Activated CD4-positive, alpha-beta T cell treated with anti-CD3 and anti-CD28 coated beads, Interleukin-2, amount 10 ng/mL, durations not matched to agents 24 days and 14 days (primary cell): ENCODE results near the gene PTH2R. TPM values are rescaled to one million over a fixed set of nuclear protein-coding genes. Genes with fewer than 3 reads are reported as not detected.

Experiments used
- DNase-seq: peaks from one replicate; pipeline ENCODE4 v3.0.0; 2022
- H3K27ac Mint-ChIP-seq: one replicate; pipeline ENCODE4 v1.8.0; 2022; ENCODE audit warnings: mild to moderate bottlenecking, mixed read lengths
- H3K27me3 Mint-ChIP-seq: one replicate; pipeline ENCODE4 v1.8.0; 2022; ENCODE audit warnings: mixed read lengths
- H3K36me3 Mint-ChIP-seq: one replicate; pipeline ENCODE4 v1.8.0; 2022; ENCODE audit warnings: low read depth, mild to moderate bottlenecking, mixed read lengths
- H3K4me1 Mint-ChIP-seq: one replicate; pipeline ENCODE4 v1.8.0; 2021; ENCODE audit warnings: mixed read lengths
- H3K4me3 Mint-ChIP-seq: one replicate; pipeline ENCODE4 v1.8.0; 2022; ENCODE audit warnings: mild to moderate bottlenecking, moderate library complexity, mixed read lengths
- H3K9me3 Mint-ChIP-seq: one replicate; pipeline ENCODE4 v1.8.0; 2021; ENCODE audit warnings: mixed read lengths
- intact Hi-C: fragments of 100-400 bp; cut with micrococcal nuclease; formaldehyde crosslinking; loops from one replicate; pipeline ENCODE4 v1.15.1; 2023
- total RNA-seq: library from RNA; stranded (reverse); gene quantifications from 2 replicates; pipeline ENCODE4 v1.2.3, GENCODE V29; 2022

PTH2R gene, protein sequence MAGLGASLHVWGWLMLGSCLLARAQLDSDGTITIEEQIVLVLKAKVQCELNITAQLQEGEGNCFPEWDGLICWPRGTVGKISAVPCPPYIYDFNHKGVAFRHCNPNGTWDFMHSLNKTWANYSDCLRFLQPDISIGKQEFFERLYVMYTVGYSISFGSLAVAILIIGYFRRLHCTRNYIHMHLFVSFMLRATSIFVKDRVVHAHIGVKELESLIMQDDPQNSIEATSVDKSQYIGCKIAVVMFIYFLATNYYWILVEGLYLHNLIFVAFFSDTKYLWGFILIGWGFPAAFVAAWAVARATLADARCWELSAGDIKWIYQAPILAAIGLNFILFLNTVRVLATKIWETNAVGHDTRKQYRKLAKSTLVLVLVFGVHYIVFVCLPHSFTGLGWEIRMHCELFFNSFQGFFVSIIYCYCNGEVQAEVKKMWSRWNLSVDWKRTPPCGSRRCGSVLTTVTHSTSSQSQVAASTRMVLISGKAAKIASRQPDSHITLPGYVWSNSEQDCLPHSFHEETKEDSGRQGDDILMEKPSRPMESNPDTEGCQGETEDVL
- total RNA-seq = 0.07 TPM in 2 replicates

DNA sequence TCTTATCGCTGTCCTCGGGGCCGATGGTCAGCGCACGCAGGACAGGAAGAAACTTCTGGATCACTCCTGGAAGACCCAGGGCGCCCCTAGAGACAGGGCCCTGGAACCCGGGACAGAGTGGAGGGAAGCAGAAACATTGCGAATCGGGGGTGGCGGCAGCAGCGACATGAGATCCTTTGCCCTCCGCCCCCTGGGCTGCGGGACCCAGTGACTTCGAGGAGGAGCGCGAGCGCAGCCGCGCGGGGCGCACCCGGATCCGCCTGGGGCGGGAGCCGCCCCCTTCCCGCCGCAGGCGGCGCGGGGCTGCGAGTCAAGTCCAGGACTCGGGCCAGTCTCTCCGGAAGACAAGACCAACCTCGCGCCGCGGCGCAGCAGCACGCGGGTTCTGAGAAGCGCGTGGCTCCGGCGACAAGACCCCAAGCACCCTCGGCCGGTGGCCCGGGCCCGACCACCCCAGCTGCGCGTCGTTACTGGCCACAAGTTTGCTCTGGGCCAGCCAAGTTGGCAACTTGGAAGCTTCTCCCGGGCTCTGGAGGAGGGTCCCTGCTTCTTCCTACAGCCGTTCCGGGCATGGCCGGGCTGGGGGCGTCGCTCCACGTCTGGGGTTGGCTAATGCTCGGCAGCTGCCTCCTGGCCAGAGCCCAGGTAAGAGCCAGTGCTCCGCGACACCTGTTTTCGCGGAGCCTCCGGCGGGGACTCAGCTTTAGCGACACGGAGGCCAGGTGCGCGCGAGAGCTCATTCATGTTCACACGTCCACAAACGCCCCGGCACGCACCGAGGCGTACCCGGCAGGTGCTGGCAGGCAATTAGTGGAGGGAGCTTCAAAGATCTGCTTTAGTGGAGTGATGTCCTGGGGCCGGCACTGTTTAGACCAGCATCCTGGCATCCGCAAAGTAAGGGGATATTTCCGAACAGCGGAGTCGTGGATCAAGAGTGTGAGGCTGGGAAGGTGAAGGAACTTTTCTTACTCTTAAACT is at the start of gene PTH2R:
PTH2R (plus strand) TSS at position 319 of the 978 bp plus-strand sequence; CDS start at position 571, 252 bp downstream.
- no peaks in the 10 kb centered on the region for H3K4me1 Mint-ChIP-seq
- no peaks in the 10 kb centered on the region for H3K36me3 Mint-ChIP-seq
- no peak within 1 kb of the TSS for H3K4me3 Mint-ChIP-seq
- no peak for DNase-seq
- H3K27ac Mint-ChIP-seq = no peak within 1 kb of the TSS
- no peaks in the 10 kb centered on the region for H3K9me3 Mint-ChIP-seq
- intact Hi-C loops = loop anchor here (10.0 kb wide), 1 partner anchor 928 kb away; no protein-coding TSS in a partner anchor
- peaks cover 67% of the 10 kb centered on the region for H3K27me3 Mint-ChIP-seq

DNA sequence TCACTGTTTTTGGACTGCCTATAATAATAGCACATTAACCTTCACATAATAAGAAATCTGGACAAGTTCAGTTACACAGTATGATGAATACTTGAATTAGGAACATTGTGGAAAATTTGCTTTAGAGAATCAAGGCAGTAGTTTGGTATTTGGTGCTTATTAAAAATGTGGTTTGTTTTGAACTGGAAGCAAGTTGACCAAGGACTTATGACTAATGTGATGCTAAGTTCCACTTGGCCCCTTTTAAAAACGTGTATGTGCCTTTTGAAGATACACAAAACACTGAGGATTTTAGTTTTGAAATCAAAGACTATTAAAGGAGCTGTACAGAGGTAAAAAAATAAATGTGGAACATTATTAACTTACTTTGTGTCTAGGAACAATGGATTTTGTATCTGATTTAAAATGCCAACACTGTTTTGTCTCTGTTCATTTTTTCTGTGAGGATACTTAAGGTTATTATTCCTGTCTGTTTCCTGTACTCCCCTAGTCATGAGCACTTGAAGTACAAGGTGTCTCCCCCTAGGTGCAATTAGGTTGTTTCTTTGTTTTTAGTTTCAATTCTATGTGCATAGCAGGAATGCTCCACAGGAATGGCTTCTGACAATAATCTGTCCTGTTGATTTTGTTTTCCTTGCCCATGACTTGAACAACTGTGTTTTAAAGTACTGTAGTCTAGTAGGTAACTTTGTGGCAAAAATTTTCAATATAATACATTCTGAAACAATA is 49.6 kb upstream of the PTH2R start:
- H3K36me3 Mint-ChIP-seq = peaks cover 43% of the 10 kb centered on the region
- no peak for DNase-seq
- no peak overlapping the region for H3K27ac Mint-ChIP-seq
- intact Hi-C loops = no loop called here
- no peaks in the 10 kb centered on the region for H3K9me3 Mint-ChIP-seq
- H3K4me3 Mint-ChIP-seq = no peak overlapping the region
- H3K27me3 Mint-ChIP-seq = no peaks in the 10 kb centered on the region
- peaks cover 2% of the 10 kb centered on the region for H3K4me1 Mint-ChIP-seq

DNA sequence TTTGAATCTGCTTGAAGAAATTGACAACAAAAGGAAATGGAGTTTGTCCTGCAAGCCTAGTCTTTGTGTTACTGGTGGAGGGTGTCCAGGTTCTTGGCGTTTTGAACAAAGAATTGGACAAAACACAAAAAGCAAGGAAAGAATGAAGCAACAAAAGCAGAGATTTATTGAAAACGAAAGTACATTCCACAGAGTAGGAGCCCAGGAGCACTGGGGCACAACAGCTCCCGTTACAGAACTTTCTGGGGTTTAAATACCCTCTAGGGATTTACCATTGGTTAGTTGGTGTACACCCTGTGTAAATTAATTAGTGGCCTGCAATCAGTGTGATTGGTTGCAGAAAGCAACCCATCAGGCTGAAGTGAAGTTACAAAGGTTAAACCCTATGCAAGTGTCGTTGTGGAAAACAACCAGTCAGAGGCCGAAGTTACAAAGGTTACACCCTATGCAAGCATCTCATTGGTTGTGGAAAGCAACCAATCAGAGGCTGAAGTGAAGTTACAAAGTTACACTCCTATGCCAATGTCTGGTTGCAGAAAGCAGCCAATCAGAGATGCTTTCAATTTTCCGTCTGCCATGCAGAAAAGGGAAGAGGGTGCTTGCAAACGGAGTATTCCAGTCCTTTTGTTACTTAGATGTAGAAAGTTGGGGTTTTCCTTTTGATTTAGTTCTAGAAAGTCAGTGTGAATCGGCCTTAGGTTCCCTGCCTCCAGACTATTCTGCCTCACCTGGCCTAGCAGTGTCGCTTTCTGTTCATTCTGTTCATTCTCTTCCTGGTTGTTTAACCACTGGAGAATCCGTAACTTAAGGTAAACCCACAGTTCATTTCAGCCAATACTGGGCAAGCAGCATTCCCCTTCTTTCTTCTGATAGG is 47.6 kb upstream of the PTH2R start:
- Mint-ChIP-seq H3K9me3 (peaks cover 3% of the 10 kb centered on the region), H3K36me3 (peaks cover 25% of the 10 kb centered on the region), H3K4me3 (no peak overlapping the region), H3K27ac (peak overlapping the region; percentile 10), H3K27me3 (no peaks in the 10 kb centered on the region), H3K4me1 (peaks cover 7% of the 10 kb centered on the region)
- intact Hi-C loops = no loop called here
- DNase-seq = no peak

DNA sequence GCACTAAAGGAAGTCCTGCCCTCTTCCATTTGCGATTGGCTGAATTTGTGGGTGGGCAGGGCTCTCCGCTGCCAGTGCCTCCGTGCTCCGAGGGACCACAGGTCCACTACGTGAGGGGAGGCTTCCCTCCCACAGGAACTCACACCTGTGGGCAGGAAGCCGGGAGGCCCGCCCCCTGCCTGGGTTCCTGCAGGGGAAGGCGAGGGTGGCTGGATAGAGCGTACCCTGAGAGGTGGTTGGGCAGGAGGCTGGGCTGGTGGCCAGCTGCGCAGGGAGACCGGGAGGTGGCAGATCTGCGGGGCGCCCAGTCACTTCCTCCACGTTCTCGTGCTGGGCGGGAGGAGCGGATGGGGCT is 47.0 kb upstream of the PTH2R start:
- Mint-ChIP-seq H3K9me3 (peaks cover 3% of the 10 kb centered on the region), H3K27me3 (peaks cover 6% of the 10 kb centered on the region), H3K4me3 (no peak overlapping the region), H3K36me3 (peaks cover 22% of the 10 kb centered on the region), H3K27ac (no peak overlapping the region), H3K4me1 (peaks cover 7% of the 10 kb centered on the region)
- intact Hi-C loops = no loop called here
- peak; percentile 60 for DNase-seq

DNA sequence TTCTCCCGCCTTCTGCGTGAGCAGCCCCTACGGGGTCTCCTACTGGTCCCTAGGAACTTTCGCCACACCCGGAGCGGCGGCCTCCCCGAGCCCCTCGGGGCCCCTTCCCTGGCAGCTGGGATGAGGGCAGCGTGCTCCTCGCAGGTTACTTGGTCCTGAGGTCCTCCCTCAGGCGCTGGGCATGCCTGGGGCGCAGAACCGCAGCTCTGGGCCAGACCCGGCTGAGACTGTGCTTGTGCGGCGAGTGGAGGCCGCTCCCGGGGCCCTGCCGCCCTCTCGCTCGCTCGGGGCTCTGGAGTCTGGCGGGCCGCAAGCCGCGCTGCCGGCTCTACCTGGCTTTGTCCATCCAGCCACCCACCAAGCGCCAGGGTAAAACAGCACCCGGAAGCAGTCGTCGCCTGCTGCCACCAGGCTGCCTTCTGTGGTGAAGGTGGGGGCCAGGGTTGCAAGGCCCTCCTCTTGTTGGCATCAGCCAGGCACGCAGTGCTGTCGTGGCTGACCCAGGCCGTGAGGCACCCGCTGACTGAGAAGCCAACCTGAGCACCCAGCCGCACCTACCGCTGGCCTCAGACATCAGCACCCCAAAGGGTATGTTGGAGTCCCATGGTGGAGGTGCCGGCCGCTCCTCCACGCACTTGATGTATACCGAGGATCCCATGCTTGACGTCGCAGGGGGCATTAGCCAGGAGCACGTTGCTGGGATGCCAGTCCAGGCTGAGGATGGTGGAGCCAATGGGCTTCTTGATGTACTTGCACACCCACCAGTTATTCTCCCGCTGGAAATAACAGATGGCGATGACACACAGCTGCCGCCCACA is 46.1 kb upstream of the PTH2R start:
- Mint-ChIP-seq H3K9me3 (peaks cover 8% of the 10 kb centered on the region), H3K4me1 (peaks cover 7% of the 10 kb centered on the region), H3K27me3 (peaks cover 6% of the 10 kb centered on the region), H3K4me3 (no peak overlapping the region), H3K36me3 (peaks cover 14% of the 10 kb centered on the region), H3K27ac (no peak overlapping the region)
- intact Hi-C loops = no loop called here
- DNase-seq = no peak

DNA sequence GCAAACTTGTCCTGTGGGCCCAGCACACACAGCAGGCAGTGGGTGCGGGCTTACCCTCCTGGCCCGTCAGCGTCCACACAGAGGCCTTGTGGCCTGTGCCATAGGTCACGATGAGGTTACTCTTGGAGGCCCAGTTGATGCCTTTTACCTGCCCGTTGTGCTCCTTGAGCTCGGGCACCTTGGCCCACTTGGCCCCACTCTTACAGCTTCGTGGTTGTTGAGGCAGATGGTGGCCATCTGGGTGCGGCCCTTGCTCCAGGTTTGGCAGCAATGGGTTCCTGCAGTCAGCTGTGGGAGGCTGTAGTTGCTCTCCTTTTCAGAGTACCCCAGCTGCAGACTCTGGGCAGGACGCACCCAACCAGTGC is 45.5 kb upstream of the PTH2R start:
- Mint-ChIP-seq H3K27ac (no peak overlapping the region), H3K36me3 (peaks cover 13% of the 10 kb centered on the region), H3K9me3 (peaks cover 8% of the 10 kb centered on the region), H3K4me3 (no peak overlapping the region), H3K4me1 (peaks cover 7% of the 10 kb centered on the region), H3K27me3 (peaks cover 6% of the 10 kb centered on the region)
- intact Hi-C loops = no loop called here
- DNase-seq = no peak

DNA sequence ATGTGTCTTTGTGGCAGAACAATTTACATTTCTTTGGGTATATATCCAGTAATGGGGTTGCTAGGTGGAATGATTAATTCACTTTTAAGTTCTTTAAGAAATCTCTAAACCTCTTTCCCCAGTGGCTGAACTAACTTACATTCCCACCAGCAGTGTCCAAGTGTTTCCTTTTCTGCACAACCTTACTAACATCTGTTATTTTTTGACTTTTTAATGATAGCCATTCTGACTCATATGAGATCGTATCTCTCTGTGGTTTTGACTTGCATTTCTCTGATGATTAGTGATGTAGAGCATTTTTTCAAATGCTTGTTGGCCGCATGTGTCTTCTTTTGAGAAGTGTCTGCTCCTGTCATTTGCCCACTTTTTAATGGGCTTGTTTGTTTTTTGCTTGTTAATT is 43.1 kb upstream of the PTH2R start:
- no peak overlapping the region for H3K27ac Mint-ChIP-seq
- H3K9me3 Mint-ChIP-seq = peaks cover 13% of the 10 kb centered on the region
- H3K4me1 Mint-ChIP-seq = peaks cover 4% of the 10 kb centered on the region
- intact Hi-C loops = no loop called here
- H3K27me3 Mint-ChIP-seq = peaks cover 7% of the 10 kb centered on the region
- no peak overlapping the region for H3K4me3 Mint-ChIP-seq
- H3K36me3 Mint-ChIP-seq = peaks cover 5% of the 10 kb centered on the region
- DNase-seq = no peak

DNA sequence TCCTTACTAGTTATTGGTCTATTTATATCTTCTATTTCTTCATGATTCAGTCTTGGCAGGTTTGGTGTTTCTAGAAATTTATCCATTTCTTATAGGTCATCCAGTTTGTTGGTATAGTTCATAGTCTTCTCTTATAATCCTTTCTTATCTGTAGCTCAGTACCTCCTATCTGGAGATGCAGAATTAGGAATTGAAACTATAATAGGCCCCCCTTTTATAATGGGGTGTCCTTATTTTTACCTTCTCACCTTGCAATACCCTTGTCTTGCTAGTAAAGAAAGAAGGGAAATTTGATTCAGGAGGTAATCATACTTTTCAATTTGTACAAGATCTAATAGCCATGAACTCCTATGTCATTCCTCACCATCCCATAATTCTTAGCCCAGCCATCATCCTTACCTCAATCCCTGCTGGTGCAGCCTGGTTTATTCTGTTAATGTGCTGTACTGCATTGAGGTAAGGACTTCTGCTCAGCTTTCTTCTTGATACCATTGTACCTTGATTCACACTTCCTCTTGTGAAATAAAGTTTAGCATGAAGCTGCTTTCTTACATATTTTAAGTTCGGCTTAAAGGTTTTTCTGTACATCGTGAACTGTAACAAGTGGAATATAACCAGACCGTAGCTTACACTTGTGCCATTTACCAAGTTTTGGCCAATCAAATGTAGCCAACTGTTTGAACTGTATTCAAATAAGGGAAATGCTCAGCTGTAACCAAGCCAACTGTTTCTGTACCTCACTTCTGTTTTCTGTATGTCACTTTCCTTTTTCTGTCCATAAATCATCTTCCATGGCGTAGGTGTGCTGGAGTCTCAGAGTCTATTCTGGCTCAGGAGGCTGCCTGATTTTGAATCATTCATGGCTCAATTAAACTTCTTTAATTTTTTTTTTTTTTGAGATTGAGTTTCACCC is 40.1 kb upstream of the PTH2R start:
- Mint-ChIP-seq H3K4me1 (peaks cover 4% of the 10 kb centered on the region), H3K36me3 (no peaks in the 10 kb centered on the region), H3K9me3 (peaks cover 13% of the 10 kb centered on the region), H3K27ac (no peak overlapping the region), H3K4me3 (no peak overlapping the region), H3K27me3 (peaks cover 9% of the 10 kb centered on the region)
- intact Hi-C loops = no loop called here
- DNase-seq = no peak

DNA sequence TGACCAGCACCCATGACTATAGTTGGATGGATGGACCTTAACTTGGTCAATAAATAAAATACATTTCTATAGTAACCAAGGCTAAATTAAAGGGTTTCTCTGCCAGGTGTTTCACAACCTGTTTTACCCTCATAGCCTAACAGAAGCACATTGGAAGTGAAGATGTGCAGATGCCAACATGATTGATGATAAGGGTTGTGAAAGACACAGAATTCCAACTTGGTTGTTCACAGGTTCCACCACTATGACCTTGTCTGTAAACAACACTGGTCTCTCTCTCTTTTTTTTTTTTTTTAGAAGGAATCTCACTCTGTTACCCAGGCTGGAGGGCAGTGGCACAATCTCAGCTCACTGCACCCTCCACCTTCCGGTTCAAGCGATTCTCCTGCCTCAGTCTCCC is 37.5 kb upstream of the PTH2R start:
- Mint-ChIP-seq H3K9me3 (peaks cover 10% of the 10 kb centered on the region), H3K27me3 (peaks cover 8% of the 10 kb centered on the region), H3K4me3 (no peak overlapping the region), H3K4me1 (no peaks in the 10 kb centered on the region), H3K27ac (no peak overlapping the region), H3K36me3 (no peaks in the 10 kb centered on the region)
- no peak for DNase-seq
- intact Hi-C loops = no loop called here

DNA sequence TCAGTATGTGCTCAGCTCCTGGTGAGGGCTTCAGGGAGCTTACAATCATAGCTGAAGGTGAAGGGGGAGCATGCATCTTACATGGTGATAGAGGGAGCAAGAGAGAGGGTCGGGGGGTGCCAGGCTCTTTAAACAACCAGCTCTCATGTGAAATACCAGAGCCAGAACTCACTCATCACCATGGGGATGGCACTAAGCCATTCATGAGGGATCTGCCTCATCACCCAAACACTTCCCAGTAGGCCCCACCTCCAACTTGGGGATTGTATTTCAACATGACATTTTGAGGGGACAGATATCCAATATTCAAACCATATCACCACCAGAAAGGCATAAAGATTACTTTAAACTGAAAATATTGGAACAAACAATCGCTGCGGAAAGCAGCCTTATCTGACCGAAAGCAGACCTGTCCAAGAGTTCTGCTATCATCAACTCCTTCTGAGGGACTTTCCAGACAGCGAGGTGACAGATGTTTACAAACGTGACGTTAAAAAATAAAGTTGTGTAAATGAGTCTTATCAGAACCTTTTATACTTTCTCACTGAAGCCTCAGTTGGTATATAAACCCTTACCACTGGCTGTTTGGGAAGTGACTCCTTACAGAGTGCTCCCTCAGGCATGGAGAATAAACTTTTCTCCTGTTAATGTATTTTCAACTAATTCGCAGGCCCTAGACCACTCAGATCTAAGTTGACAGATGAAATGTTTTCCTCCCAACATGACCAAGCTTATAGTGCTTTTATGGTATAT is 35.5 kb upstream of the PTH2R start:
- H3K4me1 Mint-ChIP-seq = no peaks in the 10 kb centered on the region
- H3K4me3 Mint-ChIP-seq = no peak overlapping the region
- intact Hi-C loops = no loop called here
- H3K27me3 Mint-ChIP-seq = peaks cover 9% of the 10 kb centered on the region
- no peaks in the 10 kb centered on the region for H3K36me3 Mint-ChIP-seq
- peak; percentile 48 for DNase-seq
- no peak overlapping the region for H3K27ac Mint-ChIP-seq
- peaks cover 5% of the 10 kb centered on the region for H3K9me3 Mint-ChIP-seq

DNA sequence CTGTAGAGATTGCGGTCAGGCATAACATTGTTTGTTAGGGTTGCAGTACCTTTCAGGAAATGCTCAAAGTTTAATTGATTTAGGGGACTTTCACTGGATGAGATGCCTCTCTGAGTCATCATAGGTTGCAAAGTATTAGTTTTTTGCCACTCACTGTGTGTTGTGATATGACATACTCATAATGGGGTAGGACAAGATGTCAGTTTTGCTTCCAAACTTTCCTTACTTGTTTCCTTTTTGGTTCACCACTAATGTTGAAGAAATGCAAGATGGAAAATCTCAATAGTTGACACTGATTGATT is 35.0 kb upstream of the PTH2R start:
- no peak for DNase-seq
- H3K27ac Mint-ChIP-seq = no peak overlapping the region
- H3K36me3 Mint-ChIP-seq = no peaks in the 10 kb centered on the region
- peaks cover 5% of the 10 kb centered on the region for H3K9me3 Mint-ChIP-seq
- intact Hi-C loops = no loop called here
- no peaks in the 10 kb centered on the region for H3K4me1 Mint-ChIP-seq
- H3K4me3 Mint-ChIP-seq = no peak overlapping the region
- peaks cover 8% of the 10 kb centered on the region for H3K27me3 Mint-ChIP-seq
